IMR-90 (cell line): Measurements from ENCODE around the gene GPR17. TPM values are rescaled to one million over a fixed set of nuclear protein-coding genes. Genes with fewer than 3 reads are reported as not detected.

Source experiments
- ATAC-seq: fragments of 200-7000 bp; cut with Tn5 transposase; 2 replicates; pipeline ENCODE4 v1.9.1; 2020; ENCODE audit warnings: low read depth, mild to moderate bottlenecking, moderate library complexity
- BruUV-seq: library from RNA; stranded (reverse); fragments of 400-500 nt; replicated peaks from 2 replicates; lab custom pipeline; 2021; lab: Mats Ljungman, UMichigan
- CTCF ChIA-PET: fragments of 300-600 bp; formaldehyde crosslinking; extraction: SDS; loops from one replicate; lab custom pipeline; 2021; ENCODE audit warnings: antibody characterized with exemption; lab: Yijun Ruan, JAX
- POLR2A ChIA-PET: fragments of 300-600 bp; sonication (Branson Sonifier 250); formaldehyde crosslinking; loops from one replicate; lab custom pipeline; 2022; ENCODE audit warnings: antibody characterized with exemption; ENCODE audit not compliant: unreplicated experiment; lab: Charles Lee
- DNase-seq: peaks from one replicate; pipeline ENCODE4 v3.0.0; 2013
- H2AFZ ChIP-seq: replicated peaks from 2 replicates; pipeline ENCODE3; 2013; ENCODE audit warnings: low read length, mild to moderate bottlenecking; ENCODE audit not compliant: poor library complexity
- H2AK5ac ChIP-seq: 2 replicates; pipeline ENCODE4 v1.6.1; 2013; ENCODE audit warnings: low read depth, low read length, inconsistent platforms
- H2AK9ac ChIP-seq: replicated peaks from 2 replicates; pipeline ENCODE3; 2013; ENCODE audit warnings: mild to moderate bottlenecking, low read depth, low read length, moderate library complexity; ENCODE audit not compliant: poor library complexity
- H2BK120ac ChIP-seq: 2 replicates; pipeline ENCODE4 v1.6.1; 2013; ENCODE audit warnings: low read depth, low read length, inconsistent platforms
- H2BK15ac ChIP-seq: 3 replicates; pipeline ENCODE4 v1.6.1; 2013; ENCODE audit warnings: low read depth, low read length, inconsistent platforms
- H2BK20ac ChIP-seq: 2 replicates; pipeline ENCODE4 v1.6.1; 2013; ENCODE audit warnings: low read depth, mild to moderate bottlenecking, inconsistent platforms, low read length, moderate library complexity
- H2BK5ac ChIP-seq: 2 replicates; pipeline ENCODE4 v1.6.1; 2013; ENCODE audit warnings: mild to moderate bottlenecking, low read depth, low read length, inconsistent platforms; ENCODE audit not compliant: poor library complexity, severe bottlenecking
- H3K14ac ChIP-seq: replicated peaks from 2 replicates; pipeline ENCODE4 v1.6.1; 2013; ENCODE audit warnings: low read depth, low read length, inconsistent platforms
- H3K18ac ChIP-seq: 2 replicates; pipeline ENCODE4 v1.6.1; 2013; ENCODE audit warnings: low read depth, low read length, control low read depth
- H3K23ac ChIP-seq: 2 replicates; pipeline ENCODE4 v1.6.1; 2013; ENCODE audit warnings: low read depth, low read length, inconsistent platforms
- H3K27ac ChIP-seq: 2 replicates; pipeline ENCODE4 v1.5.1; 2013; ENCODE audit warnings: mild to moderate bottlenecking, control low read depth, low read length; ENCODE audit not compliant: insufficient read depth
- H3K27me3 ChIP-seq: 2 replicates; pipeline ENCODE4 v1.6.1; 2013; ENCODE audit warnings: low read length; ENCODE audit not compliant: control insufficient read depth, insufficient read depth
- H3K36me3 ChIP-seq: 2 replicates; pipeline ENCODE4 v1.6.1; 2013; ENCODE audit warnings: low read length, mixed read lengths; ENCODE audit not compliant: control insufficient read depth, insufficient read depth
- H3K4ac ChIP-seq: 2 replicates; pipeline ENCODE4 v1.6.1; 2013; ENCODE audit warnings: low read depth, low read length, inconsistent platforms
- H3K4me1 ChIP-seq: 2 replicates; pipeline ENCODE4 v1.6.1; 2013; ENCODE audit warnings: low read length, mixed read lengths; ENCODE audit not compliant: control insufficient read depth, insufficient read depth
- H3K4me2 ChIP-seq: 2 replicates; pipeline ENCODE4 v1.6.1; 2013; ENCODE audit warnings: low read depth, mild to moderate bottlenecking, control low read depth, low read length, moderate library complexity
- H3K4me3 ChIP-seq: 2 replicates; pipeline ENCODE4 v1.5.1; 2013; ENCODE audit warnings: low read depth, mild to moderate bottlenecking, control low read depth, low read length, moderate library complexity; ENCODE audit not compliant: insufficient read depth
- H3K56ac ChIP-seq: 2 replicates; pipeline ENCODE4 v1.6.1; 2013; ENCODE audit warnings: low read length, inconsistent platforms; ENCODE audit not compliant: insufficient read depth; ENCODE audit errors: extremely low read depth
- H3K79me1 ChIP-seq, 2 experiments: 2 replicates each; pipeline ENCODE4 v1.6.1; 2013; ENCODE audit warnings: low read length in 2 of 2, inconsistent platforms in 1 of 2, low read depth in 1 of 2
- H3K9ac ChIP-seq: 2 replicates; pipeline ENCODE4 v1.6.1; 2013; ENCODE audit warnings: low read depth, low read length, control low read depth
- H3K9me1 ChIP-seq: 2 replicates; pipeline ENCODE4 v1.6.1; 2013; ENCODE audit warnings: low read length, inconsistent platforms; ENCODE audit not compliant: insufficient read depth
- H3K9me3 ChIP-seq: 2 replicates; pipeline ENCODE4 v1.6.1; 2013; ENCODE audit warnings: low read length; ENCODE audit not compliant: control insufficient read depth, insufficient read depth
- H4K20me1 ChIP-seq: 2 replicates; pipeline ENCODE4 v1.6.1; 2013; ENCODE audit warnings: low read length, inconsistent platforms; ENCODE audit not compliant: insufficient read depth
- H4K5ac ChIP-seq: 2 replicates; pipeline ENCODE4 v1.6.1; 2013; ENCODE audit warnings: mild to moderate bottlenecking, low read depth, low read length, control low read depth
- H4K8ac ChIP-seq, 2 experiments: 2 replicates each; pipeline ENCODE4 v1.6.1; 2013; ENCODE audit warnings: low read depth in 2 of 2, low read length in 2 of 2, control low read depth in 1 of 2, inconsistent platforms in 1 of 2
- H4K91ac ChIP-seq: 2 replicates; pipeline ENCODE4 v1.6.1; 2013; ENCODE audit warnings: low read depth, low read length, inconsistent platforms; ENCODE audit not compliant: insufficient read depth
- BHLHE40 ChIP-seq: fragments of 150-350 bp; IDR thresholded peaks from 2 replicates; pipeline ENCODE4 v1.6.1; 2016; ENCODE audit warnings: mild to moderate bottlenecking, low read depth, low read length
- MXI1 ChIP-seq: IDR thresholded peaks from 2 replicates; pipeline ENCODE4 v1.6.1; 2012; ENCODE audit warnings: low read depth, mild to moderate bottlenecking, low read length, moderate library complexity, borderline replicate concordance
- RCOR1 ChIP-seq: IDR thresholded peaks from 2 replicates; pipeline ENCODE4 v1.6.1; 2012; ENCODE audit warnings: mild to moderate bottlenecking, low read length, improper control_type of control experiment; ENCODE audit not compliant: insufficient replicate concordance
- WGBS, 2 experiments: methylation state at CpG; one replicate each; pipeline versions ENCODE4 v1.1.5 to v1.1.7; 2013; ENCODE audit warnings: missing lambda C conversion rate in 2 of 2; ENCODE audit not compliant: insufficient read length in 1 of 2; ENCODE audit errors: extremely low coverage in 2 of 2; 5-methylcytosine and 5-hydroxymethylcytosine counted together
- dilution Hi-C: fragments of 300-500 bp; cut with HindIII; formaldehyde crosslinking; loops from one replicate; pipeline ENCODE4 v1.14.3; 2018; ENCODE audit warnings: low sequenced_read_pairs; ENCODE audit not compliant: unreplicated experiment
- in situ Hi-C: fragments of 300-500 bp; cut with MboI; formaldehyde crosslinking; loops from 3 replicates; pipeline ENCODE4 v1.14.3; 2019; ENCODE audit warnings: low sequenced_read_pairs, inconsistent platforms, mixed read lengths
- intact Hi-C: fragments of 100-400 bp; cut with micrococcal nuclease; formaldehyde crosslinking; loops from 2 replicates; pipeline ENCODE4 v1.10.0; 2022
- polyA plus RNA-seq, 3 experiments: library from polyadenylated mRNA; depleted of rRNA; stranded (reverse); fragments of >200 nt; gene quantifications; 2 replicates each; pipeline ENCODE4 v1.2.3, GENCODE V29; 2012; ENCODE audit warnings: low replicate concordance in 1 of 3
- total RNA-seq: library from RNA; depleted of rRNA; stranded (reverse); fragments of >200 nt; gene quantifications from 2 replicates; pipeline ENCODE4 v1.2.3, GENCODE V29; 2012

GPR17 gene
- total and polyA plus RNA-seq, 2 of the 4 experiments (the other 2 are of a cell fraction) = not detected

GRCh38 chr2:127635380-127636237 lies 10.3 kb upstream of the GPR17 start:
- Histone ChIP-seq H4K91ac (no peak overlapping the region), H3K9ac (no peak overlapping the region), H2AK9ac (peak overlapping the region; percentile 5), H2BK5ac (no peak overlapping the region), H2BK20ac (no peak overlapping the region), H2BK15ac (no peak overlapping the region), H3K56ac (no peak overlapping the region), H3K4ac (peak overlapping the region; percentile 22; the same call in 1 of the 2 replicates), H4K5ac (no peak overlapping the region), H3K23ac (no peak overlapping the region), H2AFZ (no peak overlapping the region), H3K4me1 (peaks cover 14% of the 10 kb centered on the region), H3K9me3 (no peaks in the 10 kb centered on the region), H3K14ac (no peak overlapping the region), H4K20me1 (no peaks in the 10 kb centered on the region), H3K36me3 (peaks cover 2% of the 10 kb centered on the region; the same call in 1 of the 2 replicates), H3K79me1 (peaks cover 0 to 11% of the 10 kb centered on the region in 2 experiments; a peak in 1 of 4 replicates), H3K18ac (no peak overlapping the region), H3K27me3 (no peaks in the 10 kb centered on the region), H3K4me2 (no peak overlapping the region), H2AK5ac (peak overlapping the region; percentile 97), H3K27ac (no peak overlapping the region), H4K8ac (no peak overlapping the region), H3K9me1 (peaks cover 12% of the 10 kb centered on the region), H3K4me3 (no peak overlapping the region), H2BK120ac (no peak overlapping the region)
- in situ Hi-C loops = no loop called here
- DNase-seq (no peak), ATAC-seq (no peak)
- no peak for TF ChIP-seq RCOR1
- no peak for TF ChIP-seq BHLHE40
- no peak for TF ChIP-seq MXI1
- no TSS peak for BruUV-seq
- dilution Hi-C loops = no loop called here
- CTCF ChIA-PET = no interaction called here
- intact Hi-C loops = no loop called here
- POLR2A ChIA-PET = no interaction called here
- WGBS, 2 experiments = 95% methylated on average over 9 of the region's 19 CpGs; no CpG with 5 or more reads in 1 of the 2 experiments
